NCI-H1417 treated with DMSO at 0.1 percent for 48 hours (cell line): Measurements from ENCODE around the gene GPATCH1.
"Not testable (repeated sequence)": the region's sequence is repeated elsewhere in the genome, so short reads cannot be mapped to it uniquely, and the experiment has no call there.

Experiments used
- DNase-seq: peaks from one replicate; lab custom pipeline; 2025; lab: John Stamatoyannopoulos, UW

GPATCH1 gene

GRCh38 chr19:33080761-33081681, at the start of gene GPATCH1:
GPATCH1 (plus strand) TSS chr19:33081181; CDS start chr19:33081194, 13 bp downstream.
- DNase-seq, result no peak

GRCh38 chr19:33032218-33032781, 48.7 kb upstream of the GPATCH1 start:
- DNase-seq, result no peak

GRCh38 chr19:33035461-33035860, 45.5 kb upstream of the GPATCH1 start:
- no peak for DNase-seq

- not testable (repeated sequence) for DNase-seq
These were observed 44.4 kb upstream of the GPATCH1 start for GRCh38 chr19:33036370-33037167.

- not testable (repeated sequence) for DNase-seq
These were observed 43.6 kb upstream of the GPATCH1 start for GRCh38 chr19:33037168-33038025.

GRCh38 chr19:33039108-33039599, 41.8 kb upstream of the GPATCH1 start:
- DNase-seq, result no peak

GRCh38 chr19:33039815-33040214, 41.2 kb upstream of the GPATCH1 start:
- no peak for DNase-seq

- no peak for DNase-seq
These were observed 39.8 kb upstream of the GPATCH1 start for GRCh38 chr19:33040994-33041827.

- not testable (repeated sequence) for DNase-seq
These were observed 39.2 kb upstream of the GPATCH1 start for GRCh38 chr19:33041828-33042160.

- no peak for DNase-seq
These were observed 33.6 kb upstream of the GPATCH1 start for GRCh38 chr19:33047422-33047821.

- DNase-seq, result no peak
These were observed 31.9 kb upstream of the GPATCH1 start for GRCh38 chr19:33048806-33049676.

GRCh38 chr19:33050110-33050509, 30.9 kb upstream of the GPATCH1 start:
- DNase-seq, result no peak

GRCh38 chr19:33052352-33052972, 28.5 kb upstream of the GPATCH1 start:
- DNase-seq, result no peak

- no peak for DNase-seq
These were observed 26.4 kb upstream of the GPATCH1 start for GRCh38 chr19:33054623-33055022.

- DNase-seq, result no peak
These were observed 25.3 kb upstream of the GPATCH1 start for GRCh38 chr19:33055718-33056117.

GRCh38 chr19:33060586-33060985, 20.4 kb upstream of the GPATCH1 start:
- DNase-seq, result no peak

- DNase-seq, result no peak
These were observed 18.1 kb upstream of the GPATCH1 start for GRCh38 chr19:33062902-33063301.

- no peak for DNase-seq
These were observed 17.6 kb upstream of the GPATCH1 start for GRCh38 chr19:33063356-33063752.
